Sigmoid colon (tissue), 7 donors: Measurements from ENCODE around the gene GJA3. TPM values are rescaled to one million over a fixed set of nuclear protein-coding genes. Genes with fewer than 3 reads are reported as not detected.
A peak's percentile ranks its signal among the peaks of the same experiment; 100 is the strongest.

Experiments used
- DNase-seq: peaks from one replicate; pipeline ENCODE4 v3.0.0-alpha.2; 2019
- H3K27ac ChIP-seq, 4 donors: fragments of 200-600 bp; sonication (generic); one replicate each; pipeline ENCODE4 v1.5.1; 2016 to 2019; ENCODE audit warnings: mild to moderate bottlenecking in 1 of 4
- H3K27me3 ChIP-seq, 3 donors: fragments of 200-600 bp; sonication (generic); one replicate each; pipeline ENCODE4 v1.5.1; 2019; ENCODE audit warnings: mild to moderate bottlenecking in 1 of 3
- H3K36me3 ChIP-seq, 4 donors: fragments of 200-600 bp; sonication (generic); one replicate each; pipeline ENCODE4 v1.5.1; 2016 to 2019
- H3K4me1 ChIP-seq, 4 donors: fragments of 200-600 bp; sonication (generic); one replicate each; pipeline ENCODE4 v1.5.1; 2017 to 2019
- H3K4me3 ChIP-seq, 4 donors: fragments of 200-600 bp; sonication (generic); one replicate each; pipeline ENCODE4 v1.5.1; 2017 to 2019; ENCODE audit warnings: mild to moderate bottlenecking in 2 of 4, moderate library complexity in 1 of 4
- H3K9me3 ChIP-seq, 4 donors: fragments of 200-600 bp in 3 of 4; sonication (generic) in 3 of 4; one replicate each; pipeline versions ENCODE4 v1.5.1 to v1.6.1; 2013 to 2019
- CTCF ChIP-seq, 4 experiments: fragments of 450-650 bp in 3 of 4; fragments of 200-600 bp in 1 of 4; IDR thresholded peaks; one replicate each; pipeline ENCODE4 v1.5.1; 2016 to 2019; ENCODE audit warnings: antibody characterized with exemption in 4 of 4, mild to moderate bottlenecking in 3 of 4, moderate library complexity in 2 of 4
- EP300 ChIP-seq, 4 donors: sonication (generic); formaldehyde crosslinking; IDR thresholded peaks; one replicate each; pipeline ENCODE4 v1.6.1; 2017; ENCODE audit warnings: antibody characterized with exemption in 4 of 4
- POLR2A ChIP-seq, 2 donors: fragments of 450-650 bp; IDR thresholded peaks; one replicate each; pipeline ENCODE4 v1.6.1; 2016; ENCODE audit warnings: antibody characterized with exemption in 2 of 2, mild to moderate bottlenecking in 2 of 2, moderate library complexity in 2 of 2
- POLR2AphosphoS5 ChIP-seq, 4 donors: sonication (generic); formaldehyde crosslinking; IDR thresholded peaks; one replicate each; pipeline ENCODE4 v1.6.1; 2017; ENCODE audit warnings: antibody characterized with exemption in 4 of 4
- WGBS, 2 donors: extraction: QIAGEN DNeasy Blood & Tissue Kit; methylation state at CpG; one replicate each; pipeline ENCODE4 v1.1.7; 2013; 5-methylcytosine and 5-hydroxymethylcytosine counted together
- intact Hi-C: fragments of 100-400 bp; cut with DNase I; formaldehyde crosslinking; loops from one replicate; pipeline ENCODE4 v1.15.1; 2023
- polyA plus RNA-seq, 3 donors: library from polyadenylated mRNA; stranded (reverse); fragments of 200-250 nt; gene quantifications; one replicate each; pipeline ENCODE4 v1.2.3, GENCODE V29; 2013
- total RNA-seq, 4 donors: library from RNA; depleted of rRNA; stranded (reverse); fragments of >200 nt; gene quantifications; one replicate each; pipeline ENCODE4 v1.1.0, GENCODE V29; 2016
- donor health status: healthy with polysubstance abuse.
- donor health status: Bipolar disorder and iron deficiency.
- donor health status: healthy.

Gene GJA3
- total and polyA plus RNA-seq, 7 donors: 0.10 TPM; not detected in 6

- TF ChIP-seq EP300 (IDR thresholded peaks at IDR 0.05) (no peak), POLR2AphosphoS5 (IDR thresholded peaks at IDR 0.05) (no peak), CTCF (IDR thresholded peaks at IDR 0.05) (no peak), POLR2A (IDR thresholded peaks at IDR 0.05) (no peak)
- Histone ChIP-seq H3K4me3 (peak overlapping the region in 2 of 4 donors; percentile 21 to 42), H3K27ac (peak overlapping the region in 2 of 4 donors; percentile 89), H3K4me1 (peaks cover 0 to 25% (median 19%) of the 10 kb centered on the region in 4 donors), H3K36me3 (no peaks in the 10 kb centered on the region), H3K27me3 (no peaks in the 10 kb centered on the region), H3K9me3 (no peaks in the 10 kb centered on the region)
- no peak for DNase-seq
- 30 to 58% methylated on average over 7 of the region's 7 CpGs for WGBS, 2 donors
- intact Hi-C loops: loop anchor here (10.0 kb wide), 1 partner anchor 256 kb away; the partner anchor contains the start of gene ZMYM5
These were observed 39.7 kb downstream of the GJA3 start for GRCh38 chr13:20121159-20121525.

GRCh38 chr13:20119960-20120359, 40.9 kb downstream of the GJA3 start:
- WGBS, 2 donors: 78 to 85% methylated on average over 3 of the region's 3 CpGs
- H3K4me3 ChIP-seq: peak overlapping the region in 2 of 4 donors; percentile 21 to 42
- TF ChIP-seq EP300 (IDR thresholded peaks at IDR 0.05) (no peak), POLR2AphosphoS5 (IDR thresholded peaks at IDR 0.05) (no peak), POLR2A (IDR thresholded peaks at IDR 0.05) (no peak), CTCF (IDR thresholded peaks at IDR 0.05) (no peak)
- H3K9me3 ChIP-seq: no peaks in the 10 kb centered on the region
- H3K27ac ChIP-seq: peak overlapping the region; percentile 89 to 96 (median 89)
- intact Hi-C loops: loop anchor here (10.0 kb wide), 1 partner anchor 255 kb away; the partner anchor contains the start of gene ZMYM5
- peaks cover 0 to 17% (median 10%) of the 10 kb centered on the region in 4 donors for H3K4me1 ChIP-seq
- H3K36me3 ChIP-seq: no peaks in the 10 kb centered on the region
- DNase-seq: no peak
- H3K27me3 ChIP-seq: no peaks in the 10 kb centered on the region

- Histone ChIP-seq H3K27ac (peak overlapping the region; percentile 89 to 96 (median 89)), H3K4me3 (peak overlapping the region; percentile 58 to 78 (median 66)), H3K27me3 (no peaks in the 10 kb centered on the region), H3K4me1 (peaks cover 0 to 16% (median 10%) of the 10 kb centered on the region in 4 donors), H3K36me3 (no peaks in the 10 kb centered on the region), H3K9me3 (no peaks in the 10 kb centered on the region)
- 1 to 4% methylated on average over 54 to 55 of the region's 55 CpGs for WGBS, 2 donors
- DNase-seq: peak; percentile 87
- TF ChIP-seq POLR2A (IDR thresholded peaks at IDR 0.05) (no peak), EP300 (IDR thresholded peaks at IDR 0.05) (no peak), POLR2AphosphoS5 (IDR thresholded peaks at IDR 0.05) (no peak), CTCF (IDR thresholded peaks at IDR 0.05) (no peak)
- intact Hi-C loops: no loop called here
These were observed 42.3 kb downstream of the GJA3 start for GRCh38 chr13:20118268-20119140.

- no peak for TF ChIP-seq POLR2A (IDR thresholded peaks at IDR 0.05)
- no peak for TF ChIP-seq POLR2AphosphoS5 (IDR thresholded peaks at IDR 0.05)
- TF ChIP-seq EP300 (IDR thresholded peaks at IDR 0.05): no peak
- TF ChIP-seq CTCF (IDR thresholded peaks at IDR 0.05): no peak
- Histone ChIP-seq H3K9me3 (no peaks in the 10 kb centered on the region), H3K4me1 (peaks cover 0 to 16% (median 10%) of the 10 kb centered on the region in 4 donors), H3K4me3 (no peak overlapping the region), H3K36me3 (no peaks in the 10 kb centered on the region), H3K27me3 (no peaks in the 10 kb centered on the region), H3K27ac (no peak overlapping the region)
- intact Hi-C loops: no loop called here
- 93% methylated on average over 6 of the region's 6 CpGs for WGBS, 2 donors
- no peak for DNase-seq
These were observed 44.6 kb downstream of the GJA3 start for GRCh38 chr13:20116213-20116612.
